HG03460 (cell line): ENCODE measurements around the gene GATAD2B.

Source experiments
- ATAC-seq: cut with Tn5 transposase; IDR thresholded peaks from one replicate; pipeline ENCODE4 v1.9.1; 2021; ENCODE audit not compliant: unreplicated experiment

GATAD2B gene

GRCh38 chr1:153922972-153923925, at the start of gene GATAD2B:
Gene GATAD2B (minus strand): TSS chr1:153922972. CDS start chr1:153828347, 94,625 bp downstream.
- peak; percentile 91 for ATAC-seq

GRCh38 chr1:153970346-153970745, 47.6 kb upstream of the GATAD2B start:
- no peak for ATAC-seq

- no peak for ATAC-seq
Measured at GRCh38 chr1:153968972-153969371, 46.2 kb upstream of the GATAD2B start.

- ATAC-seq, result no peak
Measured at GRCh38 chr1:153968408-153968807, 45.6 kb upstream of the GATAD2B start.

GRCh38 chr1:153968000-153968363, 45.2 kb upstream of the GATAD2B start:
- ATAC-seq, result no peak

- ATAC-seq, result peak; percentile 72
Measured at GRCh38 chr1:153967107-153967999, 44.6 kb upstream of the GATAD2B start, which contains the start of gene CREB3L4. Gene CREB3L4 (plus strand): TSS chr1:153967902. CDS start chr1:153968526, 624 bp downstream.

- ATAC-seq, result no peak
Measured at GRCh38 chr1:153963850-153964331, 41.1 kb upstream of the GATAD2B start.

- ATAC-seq, result peak; percentile 51
Measured at GRCh38 chr1:153963030-153963849, 40.5 kb upstream of the GATAD2B start, which contains the start of gene SLC39A1. Gene SLC39A1 (minus strand): TSS chr1:153963537. CDS start chr1:153962715, 822 bp downstream.

GRCh38 chr1:153962088-153963029, 39.6 kb upstream of the GATAD2B start:
- no peak for ATAC-seq

GRCh38 chr1:153961421-153961820, 38.6 kb upstream of the GATAD2B start:
- no peak for ATAC-seq

GRCh38 chr1:153960206-153960605, 37.4 kb upstream of the GATAD2B start:
- ATAC-seq, result no peak

- ATAC-seq, result no peak
Measured at GRCh38 chr1:153959454-153959853, 36.7 kb upstream of the GATAD2B start.

GRCh38 chr1:153958961-153959260, 36.1 kb upstream of the GATAD2B start:
- ATAC-seq, result no peak

GRCh38 chr1:153958111-153958960, 35.6 kb upstream of the GATAD2B start, which contains the start of gene CRTC2:
Gene CRTC2 (minus strand): TSS chr1:153958612. CDS start chr1:153958497, 115 bp downstream.
- ATAC-seq, result peak; percentile 70

GRCh38 chr1:153957744-153958110, 35.0 kb upstream of the GATAD2B start:
- ATAC-seq, result peak; percentile 28

GRCh38 chr1:153956997-153957715, 34.4 kb upstream of the GATAD2B start:
- ATAC-seq, result no peak

GRCh38 chr1:153954826-153955225, 32.1 kb upstream of the GATAD2B start:
- ATAC-seq, result no peak

GRCh38 chr1:153953859-153954365, 31.1 kb upstream of the GATAD2B start:
- no peak for ATAC-seq
